Kidney epithelial cell (primary cell): ENCODE results near the gene TM2D3. TPM values are rescaled to one million over a fixed set of nuclear protein-coding genes. Genes with fewer than 3 reads are reported as not detected.

Experiments used
- DNase-seq: peaks from one replicate; pipeline ENCODE4 v3.0.0-alpha.2; 2010; ENCODE audit warnings: low read depth
- H3K27me3 ChIP-seq: 2 replicates; pipeline ENCODE4 v1.6.0; 2011; ENCODE audit warnings: low read length; ENCODE audit not compliant: control insufficient read depth, insufficient read depth
- H3K36me3 ChIP-seq: 2 replicates; pipeline ENCODE4 v1.5.1; 2011; ENCODE audit warnings: low read length; ENCODE audit not compliant: control insufficient read depth, insufficient read depth
- H3K4me3 ChIP-seq: 2 replicates; pipeline ENCODE4 v1.5.1; 2011; ENCODE audit warnings: low read depth, mild to moderate bottlenecking, control low read depth, low read length
- CTCF ChIP-seq: IDR thresholded peaks from 2 replicates; pipeline ENCODE4 v1.5.1; 2011; ENCODE audit warnings: mild to moderate bottlenecking, moderate library complexity, low read length, control low read depth, inconsistent platforms; ENCODE audit not compliant: insufficient read depth, poor library complexity, severe bottlenecking
- total RNA-seq: library from RNA; depleted of rRNA; stranded (reverse); fragments of >200 nt; gene quantifications from 2 replicates; pipeline ENCODE4 v1.2.3, GENCODE V29; 2015

TM2D3 gene
- total RNA-seq = 30.0 and 31.4 TPM in 2 replicates

- Histone ChIP-seq H3K27me3 (no peaks in the 10 kb centered on the region), H3K4me3 (peak within 1 kb of the TSS; percentile 94), H3K36me3 (no peaks in the 10 kb centered on the region)
- no peak for DNase-seq
- peak; percentile 65 for TF ChIP-seq CTCF
These were observed at the start of gene TM2D3 for GRCh38 chr15:101652098-101652785. TSS of gene TM2D3 (minus strand) at chr15:101652381. CDS start at chr15:101652361, 20 bp downstream.

GRCh38 chr15:101698314-101698713 is 46.1 kb upstream of the TM2D3 start:
- no peak overlapping the region for H3K4me3 ChIP-seq
- H3K27me3 ChIP-seq = no peaks in the 10 kb centered on the region
- no peak for DNase-seq
- TF ChIP-seq CTCF = no peak
- H3K36me3 ChIP-seq = no peaks in the 10 kb centered on the region

GRCh38 chr15:101697488-101697887 is 45.3 kb upstream of the TM2D3 start:
- Histone ChIP-seq H3K27me3 (no peaks in the 10 kb centered on the region), H3K4me3 (no peak overlapping the region), H3K36me3 (no peaks in the 10 kb centered on the region)
- TF ChIP-seq CTCF = no peak
- no peak for DNase-seq

GRCh38 chr15:101696829-101697228 is 44.6 kb upstream of the TM2D3 start:
- H3K36me3 ChIP-seq = no peaks in the 10 kb centered on the region
- no peak for DNase-seq
- H3K4me3 ChIP-seq = no peak overlapping the region
- TF ChIP-seq CTCF = no peak
- no peaks in the 10 kb centered on the region for H3K27me3 ChIP-seq

GRCh38 chr15:101694261-101694660 is 42.1 kb upstream of the TM2D3 start:
- DNase-seq = no peak
- no peaks in the 10 kb centered on the region for H3K36me3 ChIP-seq
- no peak overlapping the region for H3K4me3 ChIP-seq
- TF ChIP-seq CTCF = no peak
- no peaks in the 10 kb centered on the region for H3K27me3 ChIP-seq
